ENCODE data around the gene PTCRA.
"Not testable (repeated sequence)": the region's sequence is repeated elsewhere in the genome, so short reads cannot be mapped to it uniquely, and the experiment has no call there.

Gene PTCRA

GRCh38 chr6:42942444-42942843 is 26.6 kb downstream of the PTCRA start:
- no peak for DNase-seq

- DNase-seq, result no peak
Observed at GRCh38 chr6:42947950-42948349, 32.1 kb downstream of the PTCRA start.

GRCh38 chr6:42952389-42952788 is 36.5 kb downstream of the PTCRA start:
- no peak for DNase-seq

- not testable (repeated sequence) for DNase-seq
Observed at GRCh38 chr6:42954405-42954804, 38.6 kb downstream of the PTCRA start.

- DNase-seq, result no peak
Observed at GRCh38 chr6:42958125-42958524, 42.3 kb downstream of the PTCRA start.

GRCh38 chr6:42959917-42960242 is 44.0 kb downstream of the PTCRA start:
- no peak for DNase-seq

- DNase-seq, result peak; percentile 30
Observed at GRCh38 chr6:42960243-42961019, 44.6 kb downstream of the PTCRA start, which contains the start of gene GNMT. Gene GNMT, plus strand, starts transcription at chr6:42960754. Its CDS starts 14 bp downstream, at chr6:42960768.

- DNase-seq, result no peak
Observed at GRCh38 chr6:42961020-42961470, 45.2 kb downstream of the PTCRA start.

GRCh38 chr6:42962096-42962495 is 46.2 kb downstream of the PTCRA start:
- DNase-seq, result no peak

- DNase-seq, result no peak
Observed at GRCh38 chr6:42962502-42963178, 46.8 kb downstream of the PTCRA start.

- DNase-seq, result no peak
Observed at GRCh38 chr6:42963179-42963854, 47.5 kb downstream of the PTCRA start.

- peak; percentile 52 for DNase-seq
Observed at GRCh38 chr6:42963855-42964605, 48.2 kb downstream of the PTCRA start.

- DNase-seq, result no peak
Observed at GRCh38 chr6:42966571-42966970, 50.7 kb downstream of the PTCRA start.

- no peak for DNase-seq
Observed at GRCh38 chr6:42967228-42967627, 51.4 kb downstream of the PTCRA start.

- no peak for DNase-seq
Observed at GRCh38 chr6:42968126-42968701, 52.4 kb downstream of the PTCRA start.

- DNase-seq, result no peak
Observed at GRCh38 chr6:42968783-42969182, 52.9 kb downstream of the PTCRA start.

- DNase-seq, result no peak
Observed at GRCh38 chr6:42969431-42969830, 53.6 kb downstream of the PTCRA start.

GRCh38 chr6:42969934-42970333 is 54.1 kb downstream of the PTCRA start:
- DNase-seq, result no peak

- no peak for DNase-seq
Observed at GRCh38 chr6:42970871-42971612, 55.2 kb downstream of the PTCRA start.

GRCh38 chr6:42971746-42972327 is 56.0 kb downstream of the PTCRA start:
- no peak for DNase-seq

- DNase-seq, result no peak
Observed at GRCh38 chr6:42973926-42974325, 58.1 kb downstream of the PTCRA start.

All from CD4-positive, alpha-beta T cell treated with Interleukin-12 subunit alpha and Interleukin-12 subunit beta, for 1 hour (primary cell).